ENCODE data around the gene PAIP2. TPM values are rescaled to one million over a fixed set of nuclear protein-coding genes. Genes with fewer than 3 reads are reported as not detected.

PAIP2 gene
- total and polyA plus RNA-seq, 5 donors from 2014 or later, result 126 to 426 (median 350) TPM

DNA sequence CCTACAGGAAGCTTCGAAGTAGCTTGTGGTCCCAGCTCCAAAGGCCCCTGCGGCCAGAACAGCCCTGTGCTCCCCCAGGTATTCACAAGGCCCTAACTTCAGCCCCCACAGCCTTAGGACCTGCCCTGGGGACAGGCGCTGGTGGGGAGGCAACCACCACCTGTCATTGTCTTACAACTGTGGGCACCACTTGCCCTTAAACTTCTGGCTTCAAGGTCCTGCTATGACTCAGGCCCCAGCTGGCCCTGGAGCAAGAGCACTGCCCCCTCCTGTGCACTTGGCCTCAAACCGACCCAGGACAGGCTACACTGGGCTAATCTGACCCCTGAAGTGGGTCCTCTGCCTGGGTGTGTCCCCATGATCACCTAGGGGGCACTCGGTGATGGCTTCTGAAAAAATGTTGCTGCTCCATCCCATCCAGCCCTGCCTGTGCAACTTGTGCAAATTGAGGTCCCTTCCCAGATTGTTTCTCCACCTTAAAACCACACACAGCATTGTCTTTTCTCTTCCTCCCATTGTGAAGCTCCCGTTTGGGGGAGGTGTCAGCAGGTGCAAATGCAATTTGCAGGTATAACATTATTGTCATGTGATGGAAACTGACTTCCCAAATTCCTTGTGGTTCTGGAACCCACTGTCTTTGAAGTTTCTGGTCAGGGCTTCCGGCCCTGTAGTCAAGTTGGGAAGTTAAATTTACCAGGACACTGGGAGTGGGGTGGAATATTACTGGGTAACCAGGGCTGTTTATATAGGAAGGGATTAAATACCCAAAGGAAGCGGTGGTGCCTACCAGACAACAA, 54.4 kb downstream of the PAIP2 start:
- Mint-ChIP-seq H3K4me1 (peaks cover 0 to 25% (median 17%) of the 10 kb centered on the region in 4 donors), H3K4me3 (peak overlapping the region; percentile 33 to 77 (median 55)), H3K36me3 (no peaks in the 10 kb centered on the region), H3K27ac (peak overlapping the region in 1 of 3 donors; percentile 53), H3K9me3 (peaks cover 0 to 2% (median 0%) of the 10 kb centered on the region in 7 donors), H3K27me3 (peaks cover 4% of the 10 kb centered on the region)
- DNase-seq (no peak), ATAC-seq (ENCODE audit: low read depth in 2 of 2) (no peak)
- H3K27me3 ChIP-seq (ENCODE audit: control insufficient read depth, insufficient read depth, low read length), result no peaks in the 10 kb centered on the region
- H3K36me3 ChIP-seq (ENCODE audit: control insufficient read depth, insufficient read depth, low read length), result no peaks in the 10 kb centered on the region
- no peaks in the 10 kb centered on the region for H3K9me3 ChIP-seq (ENCODE audit: control insufficient read depth in 2 of 2, low read length in 2 of 2)
- no peak overlapping the region for H3K27ac ChIP-seq (ENCODE audit: insufficient read depth, low read length, poor library complexity, severe bottlenecking)
- no peak overlapping the region for H3K4me3 ChIP-seq (ENCODE audit: low read depth, low read length)
- peaks cover 33% of the 10 kb centered on the region for H3K4me1 ChIP-seq (ENCODE audit: control insufficient read depth, insufficient read depth, low read length, poor library complexity, severe bottlenecking)

GRCh38 chr5:139396691-139397090, 55.0 kb downstream of the PAIP2 start:
- Histone ChIP-seq H3K4me1 (ENCODE audit: control insufficient read depth, insufficient read depth, low read length, poor library complexity, severe bottlenecking) (peaks cover 26% of the 10 kb centered on the region), H3K9me3 (ENCODE audit: control insufficient read depth in 2 of 2, low read length in 2 of 2) (no peaks in the 10 kb centered on the region), H3K27ac (ENCODE audit: insufficient read depth, low read length, poor library complexity, severe bottlenecking) (no peak overlapping the region), H3K36me3 (ENCODE audit: control insufficient read depth, insufficient read depth, low read length) (no peaks in the 10 kb centered on the region), H3K27me3 (ENCODE audit: control insufficient read depth, insufficient read depth, low read length) (no peaks in the 10 kb centered on the region), H3K4me3 (ENCODE audit: low read depth, low read length) (no peak overlapping the region)
- DNase-seq, result no peak
- Mint-ChIP-seq H3K36me3 (no peaks in the 10 kb centered on the region), H3K27me3 (peaks cover 4% of the 10 kb centered on the region), H3K9me3 (peaks cover 0 to 2% (median 0%) of the 10 kb centered on the region in 7 donors), H3K4me3 (peak overlapping the region in 1 of 4 donors; percentile 52), H3K4me1 (peaks cover 0 to 20% (median 11%) of the 10 kb centered on the region in 4 donors), H3K27ac (no peak overlapping the region)
- no peak for ATAC-seq (ENCODE audit: low read depth in 2 of 2)

DNA sequence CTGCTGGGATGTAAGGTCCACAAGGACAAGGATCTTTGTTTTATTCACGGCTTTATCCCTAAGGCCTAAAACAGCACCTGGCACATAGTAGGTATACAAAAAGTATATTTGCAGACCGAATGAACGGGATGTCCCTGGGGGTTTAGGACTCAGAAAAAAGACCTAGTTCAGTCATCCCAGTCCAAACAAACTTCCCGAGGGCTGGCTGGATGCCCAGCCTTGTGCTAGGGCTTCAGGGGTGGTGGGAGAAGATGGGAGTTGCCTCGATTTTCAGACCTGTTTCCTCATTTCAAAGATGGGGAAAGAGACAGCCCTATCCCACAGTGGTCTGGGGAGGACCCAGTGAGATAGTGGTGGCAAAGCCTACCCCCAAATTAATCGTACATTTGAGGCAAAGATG, 56.3 kb downstream of the PAIP2 start:
- H3K27ac Mint-ChIP-seq, result no peak overlapping the region
- peaks cover 0 to 1% (median 0%) of the 10 kb centered on the region in 7 donors for H3K9me3 Mint-ChIP-seq
- Histone ChIP-seq H3K4me3 (ENCODE audit: low read depth, low read length) (no peak overlapping the region), H3K27me3 (ENCODE audit: control insufficient read depth, insufficient read depth, low read length) (no peaks in the 10 kb centered on the region), H3K27ac (ENCODE audit: insufficient read depth, low read length, poor library complexity, severe bottlenecking) (no peak overlapping the region), H3K36me3 (ENCODE audit: control insufficient read depth, insufficient read depth, low read length) (no peaks in the 10 kb centered on the region), H3K9me3 (ENCODE audit: control insufficient read depth in 2 of 2, low read length in 2 of 2) (no peaks in the 10 kb centered on the region), H3K4me1 (ENCODE audit: control insufficient read depth, insufficient read depth, low read length, poor library complexity, severe bottlenecking) (peaks cover 17% of the 10 kb centered on the region)
- H3K36me3 Mint-ChIP-seq, result no peaks in the 10 kb centered on the region
- peaks cover 0 to 18% (median 13%) of the 10 kb centered on the region in 4 donors for H3K4me1 Mint-ChIP-seq
- ATAC-seq (ENCODE audit: low read depth in 2 of 2) (no peak), DNase-seq (no peak)
- no peak overlapping the region for H3K4me3 Mint-ChIP-seq
- peaks cover 4% of the 10 kb centered on the region for H3K27me3 Mint-ChIP-seq

- no peak overlapping the region for H3K27ac ChIP-seq (ENCODE audit: insufficient read depth, low read length, poor library complexity, severe bottlenecking)
- Mint-ChIP-seq H3K36me3 (no peaks in the 10 kb centered on the region), H3K27me3 (peaks cover 4% of the 10 kb centered on the region), H3K9me3 (peaks cover 0 to 1% (median 0%) of the 10 kb centered on the region in 7 donors), H3K4me3 (peak overlapping the region in 2 of 4 donors; percentile 32 to 45), H3K4me1 (peaks cover 7 to 32% (median 24%) of the 10 kb centered on the region in 4 donors), H3K27ac (peak overlapping the region in 1 of 3 donors; percentile 47)
- H3K4me1 ChIP-seq (ENCODE audit: control insufficient read depth, insufficient read depth, low read length, poor library complexity, severe bottlenecking), result peaks cover 14% of the 10 kb centered on the region
- H3K27me3 ChIP-seq (ENCODE audit: control insufficient read depth, insufficient read depth, low read length), result no peaks in the 10 kb centered on the region
- no peak overlapping the region for H3K4me3 ChIP-seq (ENCODE audit: low read depth, low read length)
- DNase-seq (no peak), ATAC-seq (ENCODE audit: low read depth in 2 of 2) (no peak)
- no peaks in the 10 kb centered on the region for H3K36me3 ChIP-seq (ENCODE audit: control insufficient read depth, insufficient read depth, low read length)
- H3K9me3 ChIP-seq (ENCODE audit: control insufficient read depth in 2 of 2, low read length in 2 of 2), result no peaks in the 10 kb centered on the region
Observed at GRCh38 chr5:139399501-139400121, 58.0 kb downstream of the PAIP2 start.

DNA sequence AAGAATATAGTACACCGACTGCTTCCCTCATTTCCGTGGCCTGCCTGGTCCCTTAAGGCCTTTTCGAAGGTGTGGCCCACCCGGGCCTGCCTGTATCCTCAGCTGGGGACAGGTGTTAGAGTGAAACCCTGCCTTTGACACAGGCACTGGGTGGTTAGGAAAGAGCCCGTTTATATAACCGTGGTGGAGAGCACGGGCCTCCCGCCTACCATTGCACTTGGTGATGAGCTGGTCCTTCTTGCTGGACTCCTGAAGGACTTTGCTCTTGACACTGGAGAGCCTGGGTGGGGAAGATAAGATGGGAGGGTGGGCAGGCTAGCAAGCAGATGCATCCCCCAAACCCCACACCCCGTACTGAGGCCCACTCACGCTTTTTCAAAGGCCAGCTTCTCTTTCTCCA, 59.9 kb downstream of the PAIP2 start:
- no peak overlapping the region for H3K4me3 ChIP-seq (ENCODE audit: low read depth, low read length)
- peak overlapping the region in 1 of 4 donors; percentile 55 for H3K4me3 Mint-ChIP-seq
- H3K27ac Mint-ChIP-seq, result no peak overlapping the region
- H3K36me3 ChIP-seq (ENCODE audit: control insufficient read depth, insufficient read depth, low read length), result no peaks in the 10 kb centered on the region
- peaks cover 4% of the 10 kb centered on the region for H3K27me3 Mint-ChIP-seq
- H3K27me3 ChIP-seq (ENCODE audit: control insufficient read depth, insufficient read depth, low read length), result no peaks in the 10 kb centered on the region
- DNase-seq (no peak), ATAC-seq (ENCODE audit: low read depth in 2 of 2) (no peak)
- H3K9me3 ChIP-seq (ENCODE audit: control insufficient read depth in 2 of 2, low read length in 2 of 2), result no peaks in the 10 kb centered on the region
- H3K4me1 ChIP-seq (ENCODE audit: control insufficient read depth, insufficient read depth, low read length, poor library complexity, severe bottlenecking), result peaks cover 17% of the 10 kb centered on the region
- no peaks in the 10 kb centered on the region for H3K9me3 Mint-ChIP-seq
- no peak overlapping the region for H3K27ac ChIP-seq (ENCODE audit: insufficient read depth, low read length, poor library complexity, severe bottlenecking)
- peaks cover 8 to 30% (median 24%) of the 10 kb centered on the region in 4 donors for H3K4me1 Mint-ChIP-seq
- no peaks in the 10 kb centered on the region for H3K36me3 Mint-ChIP-seq

DNA sequence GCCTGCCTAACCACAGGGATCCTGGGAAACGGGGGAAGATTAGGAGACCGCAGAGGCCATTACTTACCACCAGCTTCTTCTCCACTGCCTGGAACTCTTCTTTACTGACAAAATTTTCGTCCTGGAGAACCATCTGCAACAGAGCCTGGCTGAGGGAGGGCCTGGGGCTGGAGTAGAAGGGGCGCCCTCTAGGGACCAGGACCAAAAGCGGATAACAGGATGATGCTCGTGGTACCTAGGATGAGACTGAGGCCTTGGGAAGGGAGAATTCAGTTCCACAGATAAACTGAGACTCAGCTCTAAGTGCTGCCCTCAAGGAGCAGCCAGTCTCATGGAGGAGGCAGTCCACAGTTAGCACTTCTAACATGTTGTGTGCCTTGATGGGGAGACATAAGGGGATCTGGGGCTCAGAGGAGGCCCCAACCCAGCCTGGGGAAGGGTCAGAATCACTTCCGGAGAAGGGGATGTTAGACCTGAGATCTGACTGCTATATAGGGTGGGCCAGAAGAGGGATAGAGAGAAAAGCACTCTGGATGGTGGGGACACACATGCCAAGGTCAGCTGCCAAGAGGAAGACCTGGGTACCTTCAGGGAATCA, 61.0 kb downstream of the PAIP2 start:
- Mint-ChIP-seq H3K4me3 (peak overlapping the region; percentile 58 to 99 (median 92)), H3K4me1 (peaks cover 12 to 32% (median 24%) of the 10 kb centered on the region in 4 donors), H3K36me3 (no peaks in the 10 kb centered on the region), H3K27ac (peak overlapping the region; percentile 99 to 100 (median 99)), H3K9me3 (no peaks in the 10 kb centered on the region), H3K27me3 (no peaks in the 10 kb centered on the region)
- Histone ChIP-seq H3K4me1 (ENCODE audit: control insufficient read depth, insufficient read depth, low read length, poor library complexity, severe bottlenecking) (peaks cover 17% of the 10 kb centered on the region), H3K9me3 (ENCODE audit: control insufficient read depth in 2 of 2, low read length in 2 of 2) (no peaks in the 10 kb centered on the region), H3K27ac (ENCODE audit: insufficient read depth, low read length, poor library complexity, severe bottlenecking) (peak overlapping the region; percentile 94), H3K36me3 (ENCODE audit: control insufficient read depth, insufficient read depth, low read length) (no peaks in the 10 kb centered on the region), H3K27me3 (ENCODE audit: control insufficient read depth, insufficient read depth, low read length) (no peaks in the 10 kb centered on the region), H3K4me3 (ENCODE audit: low read depth, low read length) (peak overlapping the region; percentile 81)
- ATAC-seq (ENCODE audit: low read depth in 2 of 2), result no peak
- DNase-seq, result no peak

DNA sequence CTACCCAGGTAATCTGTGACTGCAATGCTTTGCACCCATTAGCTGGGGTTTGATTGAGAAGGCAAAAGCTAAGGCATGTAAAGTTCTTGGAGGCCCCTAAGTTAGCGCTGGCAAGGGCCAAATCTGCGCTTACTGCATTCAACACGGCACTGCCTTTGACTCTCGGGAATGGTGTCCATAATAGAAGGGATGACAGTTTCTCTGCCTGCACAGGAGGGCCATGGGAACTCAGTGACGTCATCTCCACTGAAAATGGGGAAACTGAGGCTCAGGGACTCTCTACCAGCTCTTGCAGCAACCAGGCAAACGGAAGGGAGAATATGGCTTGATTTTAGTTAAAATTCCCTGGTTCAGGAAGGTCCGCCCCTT, 61.7 kb downstream of the PAIP2 start:
- peaks cover 16 to 34% (median 26%) of the 10 kb centered on the region in 4 donors for H3K4me1 Mint-ChIP-seq
- Histone ChIP-seq H3K27ac (ENCODE audit: insufficient read depth, low read length, poor library complexity, severe bottlenecking) (peak overlapping the region; percentile 94), H3K36me3 (ENCODE audit: control insufficient read depth, insufficient read depth, low read length) (no peaks in the 10 kb centered on the region), H3K4me3 (ENCODE audit: low read depth, low read length) (peak overlapping the region; percentile 81), H3K27me3 (ENCODE audit: control insufficient read depth, insufficient read depth, low read length) (no peaks in the 10 kb centered on the region), H3K9me3 (ENCODE audit: control insufficient read depth in 2 of 2, low read length in 2 of 2) (no peaks in the 10 kb centered on the region), H3K4me1 (ENCODE audit: control insufficient read depth, insufficient read depth, low read length, poor library complexity, severe bottlenecking) (peaks cover 17% of the 10 kb centered on the region)
- DNase-seq, result no peak
- peak overlapping the region; percentile 90 to 99 (median 95) for H3K4me3 Mint-ChIP-seq
- peak overlapping the region; percentile 99 to 100 (median 99) for H3K27ac Mint-ChIP-seq
- no peaks in the 10 kb centered on the region for H3K36me3 Mint-ChIP-seq
- H3K9me3 Mint-ChIP-seq, result no peaks in the 10 kb centered on the region
- ATAC-seq (ENCODE audit: low read depth in 2 of 2), result no peak
- H3K27me3 Mint-ChIP-seq, result no peaks in the 10 kb centered on the region

Measured in CD4-positive, CD25-positive, alpha-beta regulatory T cell (primary cell).